Lung (tissue), 12 donors: ENCODE data around the gene ZC3H10. TPM values are rescaled to one million over a fixed set of nuclear protein-coding genes. Genes with fewer than 3 reads are reported as not detected.

Experiments
- ATAC-seq: fragments of 200-7000 bp; cut with Tn5 transposase; one replicate; pipeline ENCODE4 v1.9.1; 2020; ENCODE audit warnings: moderate number of reproducible peaks; ENCODE audit not compliant: insufficient read depth, low FRiP score
- DNase-seq, 3 donors: peaks; one replicate each; pipeline ENCODE4 v3.0.0-alpha.2; 2013 to 2017
- H3K27ac ChIP-seq, 2 donors: one replicate each; pipeline ENCODE4 v1.5.1; 2013; ENCODE audit warnings: mild to moderate bottlenecking in 2 of 2, moderate library complexity in 2 of 2, control low read depth in 1 of 2, inconsistent platforms in 1 of 2, low read depth in 1 of 2, low read length in 1 of 2
- H3K27me3 ChIP-seq, 3 donors: one replicate each; pipeline ENCODE4 v1.5.1; 2013; ENCODE audit warnings: low read length in 2 of 3; ENCODE audit not compliant: control insufficient read depth in 3 of 3, insufficient read depth in 3 of 3
- H3K36me3 ChIP-seq, 4 donors: one replicate each; pipeline ENCODE4 v1.5.1; 2013; ENCODE audit warnings: low read length in 4 of 4, mild to moderate bottlenecking in 1 of 4, moderate library complexity in 1 of 4; ENCODE audit not compliant: control insufficient read depth in 4 of 4, insufficient read depth in 4 of 4
- H3K4me1 ChIP-seq, 5 donors: one replicate each; pipeline ENCODE4 v1.5.1; 2013; ENCODE audit warnings: low read length in 5 of 5, mild to moderate bottlenecking in 2 of 5, moderate library complexity in 1 of 5; ENCODE audit not compliant: control insufficient read depth in 5 of 5, insufficient read depth in 5 of 5
- H3K4me3 ChIP-seq: one replicate; pipeline ENCODE4 v1.5.1; 2013; ENCODE audit warnings: mild to moderate bottlenecking, control low read depth, moderate library complexity
- H3K9ac ChIP-seq, 2 donors: one replicate each; pipeline ENCODE4 v1.5.1; 2013; ENCODE audit warnings: low read length in 2 of 2, control low read depth in 1 of 2; ENCODE audit not compliant: insufficient read depth in 1 of 2
- H3K9me3 ChIP-seq, 4 donors: one replicate each; pipeline ENCODE4 v1.5.1; 2013; ENCODE audit warnings: low read length in 3 of 4, mild to moderate bottlenecking in 1 of 4, moderate library complexity in 1 of 4; ENCODE audit not compliant: control insufficient read depth in 4 of 4, insufficient read depth in 3 of 4
- WGBS, 2 donors: extraction: QIAGEN DNeasy Blood & Tissue Kit; methylation state at CpG; one replicate each; pipeline ENCODE4 v1.1.7; 2013; 5-methylcytosine and 5-hydroxymethylcytosine counted together
- polyA plus RNA-seq, 2 donors: library from polyadenylated mRNA; stranded (reverse); fragments of 200-250 nt; gene quantifications; one replicate each; pipeline ENCODE4 v1.2.1, GENCODE V29; 2013
- total RNA-seq, 2 donors: library from RNA; depleted of rRNA in 1 of 2; stranded (reverse); fragments of >200 nt in 1 of 2; gene quantifications; one replicate each; pipeline ENCODE4 v1.2.1, GENCODE V29; 2014 to 2021
- TF ChIP-seq, protein P1 (sequence below): IDR thresholded peaks from 2 replicates; pipeline ENCODE4 v1.5.1; 2012; ENCODE audit warnings: mild to moderate bottlenecking; ENCODE audit errors: control extremely low read depth, extremely low read depth
- donor health status: control.
- donor health status: control.
- donor health status: Bipolar disorder and iron deficiency.
- donor health status: healthy.
- donor health status: DM: yes; HTN: yes; CAD: no.

The ZC3H10 gene
- total and polyA plus RNA-seq, 4 donors, result 2.5 to 7.9 (median 3.3) TPM

DNA sequence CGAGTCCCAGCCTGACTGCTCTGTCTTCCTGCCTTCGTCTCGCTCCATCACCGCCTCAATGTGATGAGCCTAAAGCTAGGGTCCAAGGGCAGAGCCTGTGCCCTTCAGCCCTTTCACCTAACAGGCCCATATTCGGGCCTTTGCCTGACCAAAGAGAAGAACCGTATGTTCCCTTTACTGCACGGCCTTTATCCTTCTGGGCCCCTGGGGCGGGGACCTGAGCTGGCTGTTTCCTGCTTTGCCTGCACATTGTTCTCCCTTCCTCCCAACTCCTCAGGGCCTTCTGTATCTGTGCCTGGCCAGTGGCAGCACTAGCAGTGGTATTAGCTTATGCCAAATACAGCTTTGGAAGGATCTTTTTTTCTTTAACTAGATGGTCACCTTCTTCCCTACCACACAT, 25.8 kb downstream of the ZC3H10 start:
- peak overlapping the region; percentile 72 to 74 for H3K27ac ChIP-seq
- no peaks in the 10 kb centered on the region for H3K27me3 ChIP-seq
- peaks cover 17 to 37% (median 34%) of the 10 kb centered on the region in 4 donors for H3K36me3 ChIP-seq
- no peaks in the 10 kb centered on the region for H3K9me3 ChIP-seq
- no peak overlapping the region for H3K4me3 ChIP-seq
- 61 to 66% methylated on average over 8 of the region's 8 CpGs for WGBS, 2 donors
- TF ChIP-seq, protein P1, sequence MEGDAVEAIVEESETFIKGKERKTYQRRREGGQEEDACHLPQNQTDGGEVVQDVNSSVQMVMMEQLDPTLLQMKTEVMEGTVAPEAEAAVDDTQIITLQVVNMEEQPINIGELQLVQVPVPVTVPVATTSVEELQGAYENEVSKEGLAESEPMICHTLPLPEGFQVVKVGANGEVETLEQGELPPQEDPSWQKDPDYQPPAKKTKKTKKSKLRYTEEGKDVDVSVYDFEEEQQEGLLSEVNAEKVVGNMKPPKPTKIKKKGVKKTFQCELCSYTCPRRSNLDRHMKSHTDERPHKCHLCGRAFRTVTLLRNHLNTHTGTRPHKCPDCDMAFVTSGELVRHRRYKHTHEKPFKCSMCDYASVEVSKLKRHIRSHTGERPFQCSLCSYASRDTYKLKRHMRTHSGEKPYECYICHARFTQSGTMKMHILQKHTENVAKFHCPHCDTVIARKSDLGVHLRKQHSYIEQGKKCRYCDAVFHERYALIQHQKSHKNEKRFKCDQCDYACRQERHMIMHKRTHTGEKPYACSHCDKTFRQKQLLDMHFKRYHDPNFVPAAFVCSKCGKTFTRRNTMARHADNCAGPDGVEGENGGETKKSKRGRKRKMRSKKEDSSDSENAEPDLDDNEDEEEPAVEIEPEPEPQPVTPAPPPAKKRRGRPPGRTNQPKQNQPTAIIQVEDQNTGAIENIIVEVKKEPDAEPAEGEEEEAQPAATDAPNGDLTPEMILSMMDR, result no peak
- ATAC-seq (no peak), DNase-seq (no peak)
- peaks cover 0 to 15% (median 5%) of the 10 kb centered on the region in 5 donors for H3K4me1 ChIP-seq
- no peak overlapping the region for H3K9ac ChIP-seq

DNA sequence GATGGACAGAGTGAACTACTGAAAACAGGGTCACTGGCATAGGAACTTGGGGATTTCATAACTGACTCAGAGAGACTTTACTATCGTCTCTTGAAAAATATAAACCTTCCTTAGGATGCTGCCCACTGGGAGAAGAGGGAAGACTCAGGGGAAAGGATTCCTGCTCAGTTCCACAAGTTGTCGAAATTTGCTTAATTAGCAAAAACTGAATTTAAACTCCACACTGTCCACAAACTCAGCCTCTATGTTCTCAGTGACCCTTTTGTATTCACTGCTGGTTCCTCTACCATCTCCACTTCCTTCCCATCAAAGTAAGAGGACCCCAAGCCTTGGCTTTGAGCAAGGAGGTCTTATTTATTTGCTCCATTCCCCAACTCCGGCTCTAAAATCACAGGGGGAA, 27.2 kb downstream of the ZC3H10 start:
- no peak overlapping the region for H3K9ac ChIP-seq
- H3K27me3 ChIP-seq, result no peaks in the 10 kb centered on the region
- WGBS, 2 donors, result 91 to 93% methylated on average over 3 of the region's 3 CpGs
- no peak overlapping the region for H3K27ac ChIP-seq
- H3K9me3 ChIP-seq, result no peaks in the 10 kb centered on the region
- no peak overlapping the region for H3K4me3 ChIP-seq
- ATAC-seq (no peak), DNase-seq (no peak)
- peaks cover 17 to 31% (median 28%) of the 10 kb centered on the region in 4 donors for H3K36me3 ChIP-seq
- TF ChIP-seq, protein P1, result no peak
- H3K4me1 ChIP-seq, result peaks cover 0 to 15% (median 5%) of the 10 kb centered on the region in 5 donors

DNA sequence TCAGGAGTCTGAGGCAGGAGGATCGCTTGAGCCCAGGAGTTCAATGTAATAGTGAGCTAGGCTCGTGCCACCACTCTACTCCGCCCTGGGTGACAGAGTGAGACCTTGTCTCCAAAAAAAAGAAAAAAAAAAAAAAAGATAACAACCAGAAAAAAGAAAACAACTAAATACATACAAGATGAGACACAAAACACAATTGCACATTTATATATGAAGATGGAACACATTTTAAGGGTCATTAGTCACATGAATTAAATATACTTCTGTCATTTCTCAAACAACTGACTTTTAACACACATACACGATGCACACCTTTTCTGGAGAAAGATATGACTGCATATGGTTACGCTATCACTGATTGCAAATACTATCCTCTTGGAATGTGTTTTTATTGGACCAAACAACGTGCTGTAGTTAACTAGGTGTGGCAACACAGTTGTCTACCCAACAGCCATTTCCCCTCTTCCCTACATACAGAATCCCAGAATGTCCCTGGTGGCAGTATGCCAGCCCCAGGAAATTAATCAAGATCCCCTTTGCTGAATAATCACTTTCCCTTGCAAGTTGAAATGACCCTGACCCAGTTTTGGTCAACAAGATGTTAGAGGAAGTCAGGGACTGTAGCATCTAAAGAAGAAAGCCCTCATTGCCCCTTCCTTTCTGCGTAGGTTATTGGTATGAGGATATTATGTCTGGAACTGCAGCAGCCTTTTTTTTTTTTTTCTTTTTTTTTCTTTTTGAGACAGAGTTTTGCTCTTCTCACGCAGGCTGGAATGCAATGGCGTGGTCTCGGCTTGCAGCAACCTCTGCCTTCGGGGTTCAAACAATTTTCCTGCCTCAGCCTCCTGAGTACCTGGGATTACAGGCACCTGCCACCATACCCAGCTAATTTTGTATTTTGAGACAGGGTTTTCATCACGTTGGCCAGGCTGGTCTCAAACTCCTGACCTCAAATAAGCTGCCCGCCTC, 28.7 kb downstream of the ZC3H10 start:
- ATAC-seq, result no peak
- H3K4me1 ChIP-seq, result peaks cover 4 to 25% (median 7%) of the 10 kb centered on the region in 5 donors
- H3K9ac ChIP-seq, result no peak overlapping the region
- TF ChIP-seq, protein P1, result no peak
- H3K27me3 ChIP-seq, result no peaks in the 10 kb centered on the region
- 64 to 70% methylated on average over 13 of the region's 13 CpGs for WGBS, 2 donors
- no peak overlapping the region for H3K4me3 ChIP-seq
- peak overlapping the region in 1 of 2 donors; percentile 43 for H3K27ac ChIP-seq
- DNase-seq, result peak; percentile 81 to 92 (median 88)
- peaks cover 17 to 23% (median 20%) of the 10 kb centered on the region in 4 donors for H3K36me3 ChIP-seq
- no peaks in the 10 kb centered on the region for H3K9me3 ChIP-seq
